Measurements from ENCODE around the gene CNPPD1. TPM values are rescaled to one million over a fixed set of nuclear protein-coding genes. Genes with fewer than 3 reads are reported as not detected.

Gene CNPPD1
- total RNA-seq (ENCODE audit: unreplicated experiment) = 61.5 TPM
- long read RNA-seq, transcript CNPPD1-201 (8 exons, 2,060 nt) = major isoform, 41 of 56 reads
- long read RNA-seq, partial matches to known transcripts = 1 of 56 reads
- long read RNA-seq, other reads (novel, unspliced or antisense) = 10 of 56 reads

DNA sequence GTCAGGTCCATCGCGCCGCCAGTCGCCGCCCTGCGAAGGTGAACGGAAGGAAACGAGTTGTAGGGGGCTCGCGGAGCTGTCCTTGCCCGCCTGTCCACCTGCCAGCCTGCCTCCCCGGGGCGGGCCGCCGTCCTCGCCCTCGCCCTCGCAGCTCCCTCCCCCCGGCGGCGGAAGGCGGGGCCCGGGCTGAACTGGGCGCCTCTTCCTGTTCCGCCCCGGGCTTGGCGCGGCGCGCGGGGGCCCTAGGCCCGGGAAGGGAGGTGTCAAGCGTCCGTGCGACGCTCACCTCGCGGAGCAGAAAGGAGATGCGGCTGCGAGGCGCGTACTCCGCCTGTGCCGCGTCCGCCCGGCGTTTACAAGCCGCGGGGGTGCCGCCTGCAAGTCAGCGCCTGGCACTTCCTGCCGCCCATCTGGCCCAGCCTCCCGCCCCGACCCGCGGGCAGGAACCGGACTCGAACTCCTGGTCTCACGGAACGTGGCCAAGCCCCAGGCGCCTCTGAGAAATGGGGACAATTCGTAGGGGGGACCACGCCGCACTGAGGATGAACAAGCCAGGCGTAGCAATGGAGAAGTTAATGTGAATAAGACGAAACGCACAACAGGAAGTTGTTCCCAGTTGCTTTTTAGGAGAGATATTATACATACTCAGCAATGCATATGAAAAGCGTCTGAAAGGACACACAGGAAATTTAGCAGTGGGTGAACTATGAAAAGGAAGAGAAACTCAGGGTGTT is at the start of gene CNPPD1:
TSS of gene CNPPD1 (minus strand) at position 108 of the 734 bp plus-strand sequence. CDS start at position 11, 97 bp downstream.
- Mint-ChIP-seq H3K27me3 (ENCODE audit: unreplicated experiment) (peaks cover 22% of the 10 kb centered on the region), H3K4me1 (ENCODE audit: low read depth, unreplicated experiment) (peaks cover 16% of the 10 kb centered on the region), H3K36me3 (ENCODE audit: unreplicated experiment) (no peaks in the 10 kb centered on the region), H3K27ac (ENCODE audit: unreplicated experiment) (peak within 1 kb of the TSS; percentile 98), H3K9me3 (ENCODE audit: unreplicated experiment) (peaks cover 24% of the 10 kb centered on the region), H3K4me3 (ENCODE audit: unreplicated experiment) (peak within 1 kb of the TSS; percentile 96)
- DNase-seq = peak; percentile 88
- TF ChIP-seq, protein P1, sequence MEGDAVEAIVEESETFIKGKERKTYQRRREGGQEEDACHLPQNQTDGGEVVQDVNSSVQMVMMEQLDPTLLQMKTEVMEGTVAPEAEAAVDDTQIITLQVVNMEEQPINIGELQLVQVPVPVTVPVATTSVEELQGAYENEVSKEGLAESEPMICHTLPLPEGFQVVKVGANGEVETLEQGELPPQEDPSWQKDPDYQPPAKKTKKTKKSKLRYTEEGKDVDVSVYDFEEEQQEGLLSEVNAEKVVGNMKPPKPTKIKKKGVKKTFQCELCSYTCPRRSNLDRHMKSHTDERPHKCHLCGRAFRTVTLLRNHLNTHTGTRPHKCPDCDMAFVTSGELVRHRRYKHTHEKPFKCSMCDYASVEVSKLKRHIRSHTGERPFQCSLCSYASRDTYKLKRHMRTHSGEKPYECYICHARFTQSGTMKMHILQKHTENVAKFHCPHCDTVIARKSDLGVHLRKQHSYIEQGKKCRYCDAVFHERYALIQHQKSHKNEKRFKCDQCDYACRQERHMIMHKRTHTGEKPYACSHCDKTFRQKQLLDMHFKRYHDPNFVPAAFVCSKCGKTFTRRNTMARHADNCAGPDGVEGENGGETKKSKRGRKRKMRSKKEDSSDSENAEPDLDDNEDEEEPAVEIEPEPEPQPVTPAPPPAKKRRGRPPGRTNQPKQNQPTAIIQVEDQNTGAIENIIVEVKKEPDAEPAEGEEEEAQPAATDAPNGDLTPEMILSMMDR (IDR thresholded peaks at IDR 0.05; ENCODE audit: partially characterized antibody, unreplicated experiment) = peak; percentile 10

DNA sequence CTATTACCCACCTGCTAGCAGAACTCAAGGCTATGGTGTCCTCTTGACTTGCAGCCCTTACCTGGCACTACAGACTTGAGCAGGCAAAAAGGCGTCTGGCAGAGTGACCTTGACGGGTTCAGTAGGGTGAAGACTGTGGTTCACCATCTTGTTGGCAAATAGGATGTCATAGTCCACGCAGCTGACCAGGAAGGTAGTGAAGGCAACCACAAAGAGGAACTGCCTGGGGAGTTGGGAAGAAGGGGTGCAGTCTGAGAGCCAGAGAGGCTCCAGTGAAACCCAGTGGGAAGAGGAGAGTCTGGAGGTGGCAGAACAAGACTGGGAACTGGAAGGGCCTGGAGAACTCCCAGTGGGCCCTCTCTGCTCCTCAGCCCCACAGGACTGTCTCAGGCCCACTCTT is 48.6 kb upstream of the CNPPD1 start:
- Mint-ChIP-seq H3K4me3 (ENCODE audit: unreplicated experiment) (no peak overlapping the region), H3K27me3 (ENCODE audit: unreplicated experiment) (peaks cover 11% of the 10 kb centered on the region), H3K9me3 (ENCODE audit: unreplicated experiment) (peaks cover 6% of the 10 kb centered on the region), H3K4me1 (ENCODE audit: low read depth, unreplicated experiment) (peaks cover 14% of the 10 kb centered on the region), H3K27ac (ENCODE audit: unreplicated experiment) (no peak overlapping the region), H3K36me3 (ENCODE audit: unreplicated experiment) (peaks cover 5% of the 10 kb centered on the region)
- DNase-seq = no peak
- TF ChIP-seq, protein P1 (IDR thresholded peaks at IDR 0.05; ENCODE audit: partially characterized antibody, unreplicated experiment) = no peak

DNA sequence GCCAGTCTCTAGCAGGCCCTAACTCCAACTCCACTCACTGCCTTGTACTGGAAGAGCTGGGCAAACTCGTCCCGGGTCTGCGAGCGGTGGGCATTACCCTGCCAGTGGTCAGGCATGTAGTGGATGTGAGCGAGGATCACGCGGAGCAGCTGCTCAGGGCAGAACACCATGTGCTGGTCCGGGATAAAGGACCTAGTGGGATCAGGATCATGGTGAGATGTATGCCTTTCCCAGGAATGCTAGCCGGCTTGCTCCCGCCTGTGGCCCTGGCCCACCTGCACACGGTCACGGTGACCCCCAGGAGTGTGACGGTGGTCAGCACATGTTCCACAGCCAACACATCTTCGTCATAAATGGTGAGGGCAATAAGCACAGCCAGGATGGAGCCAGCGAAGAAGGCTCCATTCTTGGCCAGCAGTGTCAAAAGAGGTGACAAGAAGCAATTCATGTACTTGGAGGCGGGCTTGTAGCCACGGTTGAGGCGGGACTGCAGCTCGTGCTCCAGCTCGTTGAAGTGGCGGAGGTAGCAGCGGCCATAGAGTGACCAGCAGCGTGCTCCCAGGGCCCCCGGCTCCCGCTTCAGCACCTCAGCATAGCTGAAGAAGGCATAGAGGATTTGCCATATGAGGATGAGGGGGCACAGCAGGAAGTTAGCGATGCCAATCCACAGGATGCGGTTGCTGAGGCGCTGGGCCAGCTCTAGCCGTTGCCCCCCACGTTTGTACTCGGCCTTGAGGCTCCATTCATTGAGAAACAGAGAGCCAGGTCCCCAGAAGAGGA is 47.3 kb upstream of the CNPPD1 start:
- TF ChIP-seq, protein P1 (IDR thresholded peaks at IDR 0.05; ENCODE audit: partially characterized antibody, unreplicated experiment) = no peak
- Mint-ChIP-seq H3K9me3 (ENCODE audit: unreplicated experiment) (peaks cover 6% of the 10 kb centered on the region), H3K4me1 (ENCODE audit: low read depth, unreplicated experiment) (peaks cover 15% of the 10 kb centered on the region), H3K4me3 (ENCODE audit: unreplicated experiment) (no peak overlapping the region), H3K36me3 (ENCODE audit: unreplicated experiment) (peaks cover 5% of the 10 kb centered on the region), H3K27ac (ENCODE audit: unreplicated experiment) (no peak overlapping the region), H3K27me3 (ENCODE audit: unreplicated experiment) (peaks cover 7% of the 10 kb centered on the region)
- no peak for DNase-seq

DNA sequence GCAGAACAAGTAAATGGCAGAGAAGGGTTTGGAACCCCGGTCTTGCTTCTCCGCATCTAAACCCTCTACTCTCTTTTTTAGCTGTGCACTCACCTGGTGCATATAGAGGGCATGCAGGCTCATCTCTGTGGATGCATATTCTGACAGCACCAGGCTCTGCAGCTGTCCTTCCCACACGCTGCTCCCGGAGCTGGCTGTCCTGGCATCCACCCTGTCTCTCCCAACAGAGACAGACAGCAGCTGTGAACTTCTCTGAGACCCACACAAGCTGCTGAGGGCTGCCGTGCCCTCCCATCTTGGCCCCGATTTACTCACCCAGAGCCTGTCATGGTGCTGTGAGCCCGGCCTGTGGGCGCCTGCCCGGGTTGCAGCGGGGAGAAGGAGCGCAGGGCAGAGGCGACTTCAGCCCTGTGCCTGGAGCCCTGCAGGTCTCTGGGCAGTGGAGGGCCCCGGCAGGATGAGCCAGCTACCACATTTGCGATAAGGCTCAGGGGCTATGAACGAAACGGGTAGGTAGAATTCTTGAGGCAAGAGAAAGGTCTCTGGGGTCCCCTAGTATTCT is 45.3 kb upstream of the CNPPD1 start:
- peaks cover 7% of the 10 kb centered on the region for H3K4me1 Mint-ChIP-seq (ENCODE audit: low read depth, unreplicated experiment)
- no peak for DNase-seq
- no peak overlapping the region for H3K27ac Mint-ChIP-seq (ENCODE audit: unreplicated experiment)
- peaks cover 5% of the 10 kb centered on the region for H3K36me3 Mint-ChIP-seq (ENCODE audit: unreplicated experiment)
- H3K27me3 Mint-ChIP-seq (ENCODE audit: unreplicated experiment) = peaks cover 5% of the 10 kb centered on the region
- TF ChIP-seq, protein P1 (IDR thresholded peaks at IDR 0.05; ENCODE audit: partially characterized antibody, unreplicated experiment) = no peak
- H3K9me3 Mint-ChIP-seq (ENCODE audit: unreplicated experiment) = peaks cover 9% of the 10 kb centered on the region
- H3K4me3 Mint-ChIP-seq (ENCODE audit: unreplicated experiment) = no peak overlapping the region
